Mesothelial cell of epicardium (in vitro differentiated cells): ENCODE data around the gene CALHM3. TPM values are rescaled to one million over a fixed set of nuclear protein-coding genes. Genes with fewer than 3 reads are reported as not detected.
A peak's percentile ranks its signal among the peaks of the same experiment; 100 is the strongest.

Source experiments
- DNase-seq, 2 experiments: peaks; one replicate each; pipeline ENCODE4 v3.0.0; 2021; ENCODE audit warnings: low spot score in 2 of 2; ENCODE audit not compliant: unreplicated experiment in 2 of 2
- H3K27ac Mint-ChIP-seq: 2 replicates; pipeline ENCODE4 v1.8.0; 2021; ENCODE audit warnings: mixed read lengths
- H3K27me3 Mint-ChIP-seq: 2 replicates; pipeline ENCODE4 v1.8.0; 2021; ENCODE audit warnings: low read depth, mixed read lengths
- H3K36me3 Mint-ChIP-seq: 2 replicates; pipeline ENCODE4 v1.8.0; 2021; ENCODE audit warnings: mixed read lengths
- H3K4me1 Mint-ChIP-seq: 2 replicates; pipeline ENCODE4 v1.8.0; 2021; ENCODE audit warnings: mixed read lengths
- H3K4me3 Mint-ChIP-seq: 2 replicates; pipeline ENCODE4 v1.8.0; 2021; ENCODE audit warnings: mild to moderate bottlenecking, moderate library complexity, mixed read lengths
- H3K9me3 Mint-ChIP-seq: 2 replicates; pipeline ENCODE4 v1.8.0; 2021; ENCODE audit warnings: mixed read lengths
- CTCF ChIP-seq: fragments of 200-600 bp; sonication (generic); IDR thresholded peaks from one replicate; pipeline ENCODE4 v1.5.0; 2021; ENCODE audit warnings: antibody characterized with exemption; ENCODE audit not compliant: unreplicated experiment
- total RNA-seq: library from RNA; stranded (reverse); gene quantifications from 3 replicates; pipeline ENCODE4 v1.2.1, GENCODE V29; 2021

The CALHM3 gene
- total RNA-seq, 1 donor from 2014 or later = not detected

GRCh38 chr10:103517234-103518085, 38.4 kb upstream of the CALHM3 start:
- peaks cover 5% of the 10 kb centered on the region for H3K9me3 Mint-ChIP-seq
- no peak for DNase-seq
- H3K4me1 Mint-ChIP-seq = peaks cover 12% of the 10 kb centered on the region

DNA sequence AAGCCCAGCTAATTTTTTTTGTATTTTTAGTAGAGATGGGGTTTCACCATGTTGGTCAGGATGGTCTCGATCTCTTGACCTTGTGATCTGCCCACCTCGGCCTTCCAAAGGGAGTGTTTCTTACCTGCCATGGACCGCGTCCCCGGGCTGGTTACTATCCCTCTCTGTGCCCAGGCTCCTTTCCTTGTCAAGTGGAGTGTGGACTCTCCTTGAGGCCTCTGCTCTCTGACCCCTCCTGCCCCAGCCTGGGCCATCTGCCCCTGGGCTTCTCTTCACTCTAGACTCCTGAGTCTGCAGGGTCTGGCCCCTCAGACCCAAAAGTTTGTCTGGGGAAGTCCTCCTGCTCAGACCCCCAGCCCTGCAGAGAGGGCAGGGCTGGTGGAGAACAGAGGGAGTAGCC, 35.2 kb upstream of the CALHM3 start:
- Mint-ChIP-seq H3K4me1 (peaks cover 18% of the 10 kb centered on the region), H3K9me3 (no peaks in the 10 kb centered on the region), H3K27me3 (peaks cover 39% of the 10 kb centered on the region), H3K4me3 (no peak overlapping the region), H3K36me3 (no peaks in the 10 kb centered on the region), H3K27ac (no peak overlapping the region)
- peak in 1 of 2 experiments; percentile 26 for DNase-seq
- TF ChIP-seq CTCF = no peak

More at GRCh38 chr10:103517234-103518085, 38.4 kb upstream of the CALHM3 start:
- Mint-ChIP-seq H3K27ac (no peak overlapping the region), H3K27me3 (peaks cover 12% of the 10 kb centered on the region), H3K36me3 (no peaks in the 10 kb centered on the region), H3K4me3 (no peak overlapping the region)
- TF ChIP-seq CTCF = no peak

DNA sequence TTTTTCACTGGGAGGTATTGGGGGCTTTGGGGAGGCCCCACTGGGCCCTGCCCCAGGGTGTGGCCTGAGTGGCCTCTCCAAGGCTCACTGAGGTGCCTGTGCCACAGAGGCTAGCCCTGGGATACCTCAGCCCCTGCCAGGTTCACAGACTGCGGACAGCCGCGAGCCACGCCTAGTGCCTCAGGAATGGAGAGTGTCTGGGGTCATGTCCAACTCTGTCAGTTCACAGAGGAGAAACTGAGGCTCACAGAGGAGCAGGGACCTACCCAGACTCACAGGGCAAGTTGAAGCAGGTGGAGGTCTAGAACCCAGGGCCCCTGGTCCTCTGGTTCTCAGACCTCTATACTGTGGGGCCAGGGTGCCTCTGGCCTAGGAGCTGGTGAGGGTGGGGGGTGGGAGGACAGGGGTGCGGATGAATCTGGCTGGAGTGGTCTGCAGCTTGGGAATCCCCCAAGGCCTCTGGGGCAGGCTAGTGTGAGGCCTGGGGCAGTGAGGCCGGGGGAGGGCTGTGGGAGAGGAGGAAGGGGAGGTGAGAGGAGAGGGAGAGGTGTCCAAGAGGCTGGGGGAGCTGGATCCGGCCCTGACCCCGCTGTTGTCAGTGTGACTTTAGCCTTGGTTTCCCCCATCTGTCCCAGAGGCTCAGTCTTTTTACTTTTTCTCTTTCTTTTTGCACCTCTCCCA, 34.5 kb upstream of the CALHM3 start:
- Mint-ChIP-seq H3K9me3 (no peaks in the 10 kb centered on the region), H3K27ac (peak overlapping the region; percentile 33), H3K4me3 (no peak overlapping the region), H3K36me3 (no peaks in the 10 kb centered on the region), H3K27me3 (peaks cover 40% of the 10 kb centered on the region), H3K4me1 (peaks cover 18% of the 10 kb centered on the region)
- no peak for DNase-seq
- TF ChIP-seq CTCF = no peak

DNA sequence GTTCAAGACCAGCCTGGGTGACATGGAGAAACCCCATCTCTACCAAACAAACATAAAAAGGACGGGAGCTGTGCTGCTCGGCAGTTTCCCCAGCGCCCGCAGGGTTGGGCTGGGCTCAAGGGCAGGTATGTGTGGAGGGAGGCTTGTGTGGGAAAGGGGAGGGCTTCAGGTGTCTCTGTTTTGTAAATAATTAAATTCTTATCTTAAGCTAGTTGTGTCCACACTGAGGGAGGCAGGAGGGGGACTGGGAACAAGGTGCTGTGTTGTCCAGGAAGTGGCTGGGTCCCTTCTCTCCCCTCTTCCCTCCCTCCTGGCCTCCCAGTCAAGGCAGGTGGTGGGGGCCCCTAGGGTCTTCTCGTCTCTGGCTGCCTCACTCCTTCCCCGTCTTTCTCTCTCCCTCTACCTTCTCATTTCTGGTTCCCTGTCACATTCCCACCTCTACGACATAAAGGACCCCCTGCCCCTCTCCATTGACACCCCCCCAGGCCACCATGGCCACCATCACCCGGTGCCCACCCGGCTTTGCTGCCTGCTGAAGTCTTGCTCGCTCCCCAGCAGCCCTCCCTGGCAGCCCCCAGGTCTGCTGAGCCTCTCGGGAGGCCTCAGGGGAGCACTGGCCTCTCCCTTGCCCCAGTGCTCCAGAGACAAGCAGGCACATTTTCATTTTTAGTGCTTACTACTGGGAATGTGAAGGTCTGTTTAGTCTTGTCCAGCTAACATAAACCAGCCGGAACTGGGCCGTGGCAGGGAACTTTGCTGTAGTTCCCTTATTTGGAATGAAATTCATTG, 33.7 kb upstream of the CALHM3 start:
- Mint-ChIP-seq H3K27me3 (peaks cover 39% of the 10 kb centered on the region), H3K36me3 (no peaks in the 10 kb centered on the region), H3K9me3 (no peaks in the 10 kb centered on the region), H3K4me3 (no peak overlapping the region), H3K27ac (peak overlapping the region; percentile 33), H3K4me1 (peaks cover 23% of the 10 kb centered on the region)
- peak in 1 of 2 experiments; percentile 36 for DNase-seq
- TF ChIP-seq CTCF = no peak

- no peak for DNase-seq
- Mint-ChIP-seq H3K4me1 (peaks cover 30% of the 10 kb centered on the region), H3K9me3 (no peaks in the 10 kb centered on the region), H3K36me3 (no peaks in the 10 kb centered on the region), H3K4me3 (no peak overlapping the region), H3K27ac (no peak overlapping the region), H3K27me3 (peaks cover 40% of the 10 kb centered on the region)
- TF ChIP-seq CTCF = no peak
Observed at GRCh38 chr10:103512166-103512565, 33.1 kb upstream of the CALHM3 start.
